ENCODE results near the gene CAMSAP1. TPM values are rescaled to one million over a fixed set of nuclear protein-coding genes. Genes with fewer than 3 reads are reported as not detected.

Gene CAMSAP1
- total RNA-seq, 1 donor from 2014 or later: 150 TPM

DNA sequence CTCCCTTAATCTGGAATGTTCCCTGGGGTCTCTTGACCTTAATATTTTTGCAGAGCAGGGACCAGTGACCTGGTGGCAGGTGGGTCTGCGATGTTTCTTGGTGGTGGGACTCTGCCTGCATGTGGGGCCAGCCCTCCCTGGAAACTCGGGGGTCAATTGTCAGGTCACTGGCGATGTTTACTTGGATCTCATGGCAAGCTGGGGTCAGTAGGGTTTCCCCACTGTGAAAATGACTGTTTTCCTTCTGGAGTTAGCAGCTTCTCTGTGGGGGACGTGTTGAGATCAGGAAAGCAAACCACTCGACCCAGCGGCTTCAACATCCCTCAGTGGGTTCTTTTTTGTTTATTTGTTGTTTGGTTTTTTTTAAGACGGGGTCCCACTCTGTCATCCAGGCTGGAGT lies 131.4 kb downstream of the CAMSAP1 start:
- DNase-seq: no peak
- H3K4me3 Mint-ChIP-seq (ENCODE audit: unreplicated experiment): no peak overlapping the region
- H3K27ac Mint-ChIP-seq (ENCODE audit: unreplicated experiment): no peak overlapping the region
- TF ChIP-seq, protein P1, sequence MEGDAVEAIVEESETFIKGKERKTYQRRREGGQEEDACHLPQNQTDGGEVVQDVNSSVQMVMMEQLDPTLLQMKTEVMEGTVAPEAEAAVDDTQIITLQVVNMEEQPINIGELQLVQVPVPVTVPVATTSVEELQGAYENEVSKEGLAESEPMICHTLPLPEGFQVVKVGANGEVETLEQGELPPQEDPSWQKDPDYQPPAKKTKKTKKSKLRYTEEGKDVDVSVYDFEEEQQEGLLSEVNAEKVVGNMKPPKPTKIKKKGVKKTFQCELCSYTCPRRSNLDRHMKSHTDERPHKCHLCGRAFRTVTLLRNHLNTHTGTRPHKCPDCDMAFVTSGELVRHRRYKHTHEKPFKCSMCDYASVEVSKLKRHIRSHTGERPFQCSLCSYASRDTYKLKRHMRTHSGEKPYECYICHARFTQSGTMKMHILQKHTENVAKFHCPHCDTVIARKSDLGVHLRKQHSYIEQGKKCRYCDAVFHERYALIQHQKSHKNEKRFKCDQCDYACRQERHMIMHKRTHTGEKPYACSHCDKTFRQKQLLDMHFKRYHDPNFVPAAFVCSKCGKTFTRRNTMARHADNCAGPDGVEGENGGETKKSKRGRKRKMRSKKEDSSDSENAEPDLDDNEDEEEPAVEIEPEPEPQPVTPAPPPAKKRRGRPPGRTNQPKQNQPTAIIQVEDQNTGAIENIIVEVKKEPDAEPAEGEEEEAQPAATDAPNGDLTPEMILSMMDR (IDR thresholded peaks at IDR 0.05; ENCODE audit: partially characterized antibody, unreplicated experiment): no peak
- H3K36me3 Mint-ChIP-seq (ENCODE audit: unreplicated experiment): no peaks in the 10 kb centered on the region
- H3K9me3 Mint-ChIP-seq (ENCODE audit: unreplicated experiment): peaks cover 1% of the 10 kb centered on the region
- H3K4me1 Mint-ChIP-seq (ENCODE audit: low read depth, unreplicated experiment): no peaks in the 10 kb centered on the region
- no peaks in the 10 kb centered on the region for H3K27me3 Mint-ChIP-seq (ENCODE audit: unreplicated experiment)

GRCh38 chr9:135774794-135775525 lies 132.4 kb downstream of the CAMSAP1 start:
- Mint-ChIP-seq H3K27me3 (ENCODE audit: unreplicated experiment) (no peaks in the 10 kb centered on the region), H3K36me3 (ENCODE audit: unreplicated experiment) (no peaks in the 10 kb centered on the region), H3K4me1 (ENCODE audit: low read depth, unreplicated experiment) (no peaks in the 10 kb centered on the region), H3K27ac (ENCODE audit: unreplicated experiment) (no peak overlapping the region), H3K4me3 (ENCODE audit: unreplicated experiment) (no peak overlapping the region), H3K9me3 (ENCODE audit: unreplicated experiment) (peaks cover 1% of the 10 kb centered on the region)
- TF ChIP-seq, protein P1 (IDR thresholded peaks at IDR 0.05; ENCODE audit: partially characterized antibody, unreplicated experiment): no peak
- DNase-seq: no peak

DNA sequence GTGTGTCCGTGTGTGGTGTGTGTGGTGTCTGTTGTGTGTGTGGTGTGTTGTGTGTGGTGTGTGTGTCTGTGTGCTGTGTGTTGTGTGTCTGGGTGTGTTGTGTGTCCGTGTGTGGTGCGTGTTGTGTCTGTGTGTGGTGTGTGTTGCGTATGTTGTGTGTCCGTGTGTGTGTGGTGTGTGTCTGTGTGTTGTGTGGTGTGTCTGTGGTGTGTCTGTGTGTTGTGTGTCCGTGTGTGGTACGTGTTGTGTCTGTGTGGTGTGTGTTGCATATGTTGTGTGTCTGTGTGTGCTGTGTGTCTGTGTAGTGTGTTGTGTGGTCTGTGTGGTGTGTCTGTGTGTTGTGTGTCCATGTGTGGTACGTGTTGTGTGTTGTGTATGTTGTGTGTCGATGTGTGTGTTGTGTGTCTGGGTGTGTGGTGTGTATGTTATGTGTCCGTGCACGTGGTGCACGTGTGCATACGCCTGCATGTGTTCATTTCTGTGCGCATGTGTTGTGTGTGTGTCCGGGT lies 133.1 kb downstream of the CAMSAP1 start:
- DNase-seq: no peak
- no peaks in the 10 kb centered on the region for H3K27me3 Mint-ChIP-seq (ENCODE audit: unreplicated experiment)

GRCh38 chr9:135773530-135774238 lies 133.7 kb downstream of the CAMSAP1 start:
- Mint-ChIP-seq H3K4me1 (ENCODE audit: low read depth, unreplicated experiment) (no peaks in the 10 kb centered on the region), H3K4me3 (ENCODE audit: unreplicated experiment) (no peak overlapping the region), H3K36me3 (ENCODE audit: unreplicated experiment) (no peaks in the 10 kb centered on the region), H3K27ac (ENCODE audit: unreplicated experiment) (no peak overlapping the region), H3K27me3 (ENCODE audit: unreplicated experiment) (peaks cover 5% of the 10 kb centered on the region), H3K9me3 (ENCODE audit: unreplicated experiment) (no peaks in the 10 kb centered on the region)
- DNase-seq: no peak
- TF ChIP-seq, protein P1 (IDR thresholded peaks at IDR 0.05; ENCODE audit: partially characterized antibody, unreplicated experiment): no peak

More for the DNA sequence above, 133.1 kb downstream of the CAMSAP1 start:
- H3K9me3 Mint-ChIP-seq (ENCODE audit: unreplicated experiment): peaks cover under 1% of the 10 kb centered on the region
- no peak overlapping the region for H3K4me3 Mint-ChIP-seq (ENCODE audit: unreplicated experiment)
- no peak overlapping the region for H3K27ac Mint-ChIP-seq (ENCODE audit: unreplicated experiment)
- TF ChIP-seq, protein P1 (IDR thresholded peaks at IDR 0.05; ENCODE audit: partially characterized antibody, unreplicated experiment): no peak
- no peaks in the 10 kb centered on the region for H3K36me3 Mint-ChIP-seq (ENCODE audit: unreplicated experiment)
- no peaks in the 10 kb centered on the region for H3K4me1 Mint-ChIP-seq (ENCODE audit: low read depth, unreplicated experiment)

Data from glutamatergic neuron (in vitro differentiated cells).